GM19324 (cell line): ENCODE data around the gene TMEM200C.
"Not testable (repeated sequence)": the region's sequence is repeated elsewhere in the genome, so short reads cannot be mapped to it uniquely, and the experiment has no call there.

ENCODE experiments used
- ATAC-seq: cut with Tn5 transposase; IDR thresholded peaks from one replicate; pipeline ENCODE4 v1.9.1; 2021; ENCODE audit warnings: mild to moderate bottlenecking, moderate library complexity; ENCODE audit not compliant: unreplicated experiment, low FRiP score

The TMEM200C gene

GRCh38 chr18:5892823-5893431, 2.4 kb downstream of the TMEM200C start:
- ATAC-seq = no peak

- ATAC-seq = no peak
These were observed 3.5 kb downstream of the TMEM200C start for GRCh38 chr18:5891854-5892215.

GRCh38 chr18:5891184-5891853, 4.0 kb downstream of the TMEM200C start:
- ATAC-seq = no peak

- ATAC-seq = peak; percentile 90
These were observed 4.8 kb downstream of the TMEM200C start for GRCh38 chr18:5890331-5891183.

- ATAC-seq = no peak
These were observed 10.0 kb downstream of the TMEM200C start for GRCh38 chr18:5885361-5885760.

GRCh38 chr18:5884375-5884774, 10.9 kb downstream of the TMEM200C start:
- ATAC-seq = no peak

- no peak for ATAC-seq
These were observed 15.8 kb downstream of the TMEM200C start for GRCh38 chr18:5879479-5879882.

- no peak for ATAC-seq
These were observed 18.4 kb downstream of the TMEM200C start for GRCh38 chr18:5876891-5877290.

- ATAC-seq = no peak
These were observed 21.0 kb downstream of the TMEM200C start for GRCh38 chr18:5874336-5874735.

GRCh38 chr18:5872886-5873285, 22.4 kb downstream of the TMEM200C start:
- ATAC-seq = no peak

- no peak for ATAC-seq
These were observed 23.9 kb downstream of the TMEM200C start for GRCh38 chr18:5871426-5871825.

GRCh38 chr18:5868218-5868854, 27.0 kb downstream of the TMEM200C start:
- peak; percentile 80 for ATAC-seq

GRCh38 chr18:5865521-5865920, 29.8 kb downstream of the TMEM200C start:
- ATAC-seq = no peak

- not testable (repeated sequence) for ATAC-seq
These were observed 33.2 kb downstream of the TMEM200C start for GRCh38 chr18:5862127-5862526.

- ATAC-seq = no peak
These were observed 38.1 kb downstream of the TMEM200C start for GRCh38 chr18:5857180-5857579.

GRCh38 chr18:5853253-5853652, 42.1 kb downstream of the TMEM200C start:
- ATAC-seq = no peak

- no peak for ATAC-seq
These were observed 43.3 kb downstream of the TMEM200C start for GRCh38 chr18:5851998-5852397.

- ATAC-seq = no peak
These were observed 52.7 kb downstream of the TMEM200C start for GRCh38 chr18:5842653-5843052.

- no peak for ATAC-seq
These were observed 53.8 kb downstream of the TMEM200C start for GRCh38 chr18:5841518-5841917.

GRCh38 chr18:5840547-5840946, 54.8 kb downstream of the TMEM200C start:
- no peak for ATAC-seq

- ATAC-seq = no peak
These were observed 55.3 kb downstream of the TMEM200C start for GRCh38 chr18:5840025-5840424.
